HG03575 (cell line): ENCODE results near the gene USP37.

Source experiments
- ATAC-seq: cut with Tn5 transposase; IDR thresholded peaks from one replicate; pipeline ENCODE4 v1.9.1; 2021; ENCODE audit not compliant: unreplicated experiment, insufficient number of reproducible peaks, low FRiP score; ENCODE audit errors: extremely low read depth

USP37 gene

DNA sequence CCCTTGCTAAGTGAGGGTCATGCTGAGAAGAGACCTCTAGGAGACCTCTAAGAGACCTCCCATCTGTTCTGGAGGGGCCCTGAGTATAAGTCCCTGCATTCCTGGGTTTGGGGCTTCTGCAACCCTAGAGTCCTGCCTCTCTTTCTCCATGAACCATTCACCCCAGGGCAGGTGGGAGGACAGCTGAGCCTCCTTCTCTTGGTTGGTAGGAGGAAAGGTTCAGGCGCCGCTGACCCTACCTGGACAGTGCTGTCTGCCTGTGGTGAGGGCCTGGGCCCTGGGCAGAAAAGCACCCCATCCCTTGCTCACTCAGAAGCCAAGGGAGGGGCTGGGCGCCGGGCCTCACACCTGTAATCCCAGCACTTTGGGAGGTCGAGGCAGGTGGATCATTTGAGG is 149.8 kb downstream of the USP37 start:
- no peak for ATAC-seq

GRCh38 chr2:218407717-218408116 is 160.4 kb downstream of the USP37 start:
- ATAC-seq = no peak

DNA sequence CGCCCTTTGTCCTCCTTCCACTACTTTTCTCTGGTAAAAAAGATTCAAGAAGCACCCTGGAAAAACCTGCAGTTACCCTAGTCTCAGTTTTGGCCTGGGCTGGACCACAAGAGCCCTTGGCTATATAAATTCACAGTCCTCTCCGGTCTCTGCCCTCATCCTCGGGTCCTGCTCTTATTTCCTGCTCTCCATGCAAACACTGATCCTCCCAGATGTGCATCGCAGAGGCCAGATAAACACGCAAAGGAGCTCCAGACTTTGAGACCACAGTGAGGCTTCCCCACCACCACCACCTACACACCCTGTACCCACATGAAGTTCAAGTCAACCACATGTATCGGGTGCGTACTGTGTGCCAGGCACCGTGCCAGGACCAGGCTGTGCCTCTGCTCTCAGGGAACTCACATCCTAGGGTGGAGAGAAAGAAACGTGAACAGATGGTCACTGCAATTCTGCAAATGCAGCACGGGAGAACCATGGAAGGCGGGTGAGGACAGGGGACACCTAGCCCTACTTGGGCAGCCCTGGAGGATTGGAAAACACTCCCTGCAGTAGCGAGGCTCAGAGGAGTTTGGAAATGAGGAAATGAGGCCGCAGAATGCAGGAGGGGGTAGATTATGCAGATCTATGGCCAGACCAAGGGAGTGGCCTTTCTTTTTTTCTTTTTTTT is 161.1 kb downstream of the USP37 start:
- ATAC-seq = no peak

DNA sequence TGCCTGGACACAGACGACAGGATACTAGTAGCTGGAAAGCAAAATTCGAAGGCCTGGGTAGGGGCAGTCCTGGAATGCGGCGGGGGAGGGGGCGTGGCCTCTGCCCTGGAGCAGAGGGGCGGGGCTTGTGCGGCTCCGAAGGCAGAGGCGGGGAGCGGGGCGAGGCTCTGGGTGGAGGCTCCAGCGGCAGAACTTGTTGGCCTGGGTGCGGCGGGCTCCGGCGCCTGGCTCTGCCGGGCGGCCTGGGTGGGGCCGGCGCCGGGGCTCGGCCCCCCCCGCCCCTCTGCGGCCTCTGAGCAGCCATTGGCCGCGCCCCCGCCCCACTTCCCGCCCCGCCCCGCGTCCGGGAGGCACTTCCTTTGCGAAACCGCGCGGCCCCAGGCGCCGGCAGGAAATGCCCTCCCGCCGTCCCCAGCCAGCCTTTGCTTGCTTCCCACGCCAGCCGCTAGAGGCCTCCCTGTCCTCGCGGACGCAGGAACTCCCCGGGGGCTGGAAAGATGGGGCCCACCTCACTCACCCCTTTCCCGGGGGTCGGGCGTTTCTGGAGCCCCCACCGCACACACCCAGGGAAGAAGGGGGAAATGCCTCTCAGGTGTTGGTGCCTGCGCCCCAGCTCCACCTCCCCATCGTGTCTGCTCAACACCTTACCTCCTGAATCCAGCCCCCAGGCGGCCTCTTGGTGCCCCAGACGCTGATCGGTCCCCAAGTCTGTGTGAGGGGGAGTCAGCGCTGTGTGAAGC is 161.8 kb downstream of the USP37 start:
- ATAC-seq = peak; percentile 40

DNA sequence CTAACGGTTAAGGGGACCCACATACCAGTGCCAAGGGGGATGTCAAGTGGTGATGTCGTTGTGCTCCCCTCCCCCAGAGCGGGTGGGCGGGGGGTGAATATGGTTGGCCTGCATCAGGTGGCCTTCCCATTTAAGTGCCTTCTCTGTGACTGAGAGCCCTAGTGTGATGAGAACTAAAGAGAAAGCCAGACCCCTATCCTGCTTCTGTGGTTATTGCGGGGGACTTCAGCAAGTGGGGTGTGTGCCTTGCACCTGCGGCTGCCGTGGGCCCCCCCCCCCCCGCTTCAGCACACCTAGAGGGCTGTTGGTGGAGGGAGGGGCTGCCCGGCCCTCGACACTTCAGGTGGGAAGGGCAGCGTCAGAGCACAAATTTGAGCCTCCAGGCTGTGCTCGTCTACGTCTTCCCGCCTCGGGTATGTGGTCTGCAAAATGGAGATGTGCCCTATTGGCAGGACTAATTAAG is 162.4 kb downstream of the USP37 start:
- ATAC-seq = no peak

DNA sequence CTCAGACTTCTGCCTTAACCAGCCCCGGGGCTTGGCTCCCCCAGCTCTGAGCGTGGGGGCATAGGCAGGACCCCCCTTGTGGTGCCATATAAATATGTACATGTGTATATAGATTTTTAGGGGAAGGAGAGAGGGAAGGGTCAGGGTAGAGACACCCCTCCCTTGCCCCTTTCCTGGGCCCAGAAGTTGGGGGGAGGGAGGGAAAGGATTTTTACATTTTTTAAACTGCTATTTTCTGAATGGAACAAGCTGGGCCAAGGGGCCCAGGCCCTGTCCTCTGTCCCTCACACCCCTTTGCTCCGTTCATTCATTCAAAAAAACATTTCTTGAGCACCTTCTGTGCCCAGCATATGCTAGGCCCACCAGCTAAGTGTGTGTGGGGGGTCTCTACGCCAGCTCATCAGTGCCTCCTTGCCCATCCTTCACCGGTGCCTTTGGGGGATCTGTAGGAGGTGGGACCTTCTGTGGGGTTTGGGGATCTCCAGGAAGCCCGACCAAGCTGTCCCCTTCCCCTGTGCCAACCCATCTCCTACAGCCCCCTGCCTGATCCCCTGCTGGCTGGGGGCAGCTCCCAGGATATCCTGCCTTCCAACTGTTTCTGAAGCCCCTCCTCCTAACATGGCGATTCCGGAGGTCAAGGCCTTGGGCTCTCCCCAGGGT is 162.9 kb downstream of the USP37 start:
- no peak for ATAC-seq

GRCh38 chr2:218404351-218405085 is 163.6 kb downstream of the USP37 start:
- ATAC-seq = no peak

DNA sequence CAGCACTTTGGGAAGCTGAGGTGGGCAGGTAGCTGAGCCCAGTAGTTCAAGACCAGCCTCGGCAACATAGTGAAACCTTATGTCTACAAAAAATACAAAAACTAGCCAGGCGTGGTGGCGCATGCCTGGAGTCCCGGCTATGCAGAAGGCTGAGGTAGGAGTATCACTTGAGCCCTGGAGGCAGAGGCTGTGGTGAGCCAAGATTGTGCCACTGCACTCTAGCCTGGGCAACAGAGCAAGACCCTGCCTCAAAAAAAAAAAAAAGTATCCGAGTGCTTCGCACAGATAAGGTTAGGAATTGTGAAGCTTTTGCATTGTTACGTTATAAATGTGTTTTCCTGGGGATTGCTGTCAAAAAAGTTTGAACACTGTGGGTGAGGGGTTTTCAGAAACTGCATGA is 164.3 kb downstream of the USP37 start:
- ATAC-seq = no peak

DNA sequence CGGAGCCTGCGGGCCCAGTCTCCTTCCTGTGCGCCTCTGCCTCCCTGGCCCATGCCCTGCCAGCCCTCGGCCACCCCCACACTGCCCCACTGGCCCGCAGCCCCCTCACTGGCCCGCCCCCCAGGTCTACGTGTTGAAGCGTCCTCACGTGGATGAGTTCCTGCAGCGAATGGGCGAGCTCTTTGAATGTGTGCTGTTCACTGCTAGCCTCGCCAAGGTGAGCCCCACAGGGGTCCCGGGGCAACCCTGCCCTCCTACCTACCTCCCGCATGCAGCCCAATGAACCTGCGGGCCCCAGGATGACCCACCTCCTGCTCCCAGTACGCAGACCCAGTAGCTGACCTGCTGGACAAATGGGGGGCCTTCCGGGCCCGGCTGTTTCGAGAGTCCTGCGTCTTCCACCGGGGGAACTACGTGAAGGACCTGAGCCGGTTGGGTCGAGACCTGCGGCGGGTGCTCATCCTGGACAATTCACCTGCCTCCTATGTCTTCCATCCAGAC is 165.2 kb downstream of the USP37 start:
- no peak for ATAC-seq

DNA sequence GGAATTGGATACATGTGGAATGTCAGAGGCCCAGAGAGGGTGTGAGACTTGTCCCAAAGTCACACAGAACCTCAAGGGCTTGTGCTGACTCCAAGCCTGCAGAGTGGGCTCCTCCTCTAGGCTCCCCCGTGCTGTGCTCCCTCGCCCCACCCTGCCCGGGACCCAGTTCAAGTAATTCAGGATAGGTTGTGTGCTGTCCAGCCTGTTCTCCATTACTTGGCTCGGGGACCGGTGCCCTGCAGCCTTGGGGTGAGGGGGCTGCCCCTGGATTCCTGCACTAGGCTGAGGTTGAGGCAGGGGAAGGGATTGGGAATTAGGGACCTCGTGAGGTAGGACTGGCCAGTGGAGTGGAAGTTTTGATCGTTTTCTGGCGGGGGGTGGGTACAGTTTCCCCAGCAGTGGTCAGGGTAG is 165.7 kb downstream of the USP37 start:
- no peak for ATAC-seq

DNA sequence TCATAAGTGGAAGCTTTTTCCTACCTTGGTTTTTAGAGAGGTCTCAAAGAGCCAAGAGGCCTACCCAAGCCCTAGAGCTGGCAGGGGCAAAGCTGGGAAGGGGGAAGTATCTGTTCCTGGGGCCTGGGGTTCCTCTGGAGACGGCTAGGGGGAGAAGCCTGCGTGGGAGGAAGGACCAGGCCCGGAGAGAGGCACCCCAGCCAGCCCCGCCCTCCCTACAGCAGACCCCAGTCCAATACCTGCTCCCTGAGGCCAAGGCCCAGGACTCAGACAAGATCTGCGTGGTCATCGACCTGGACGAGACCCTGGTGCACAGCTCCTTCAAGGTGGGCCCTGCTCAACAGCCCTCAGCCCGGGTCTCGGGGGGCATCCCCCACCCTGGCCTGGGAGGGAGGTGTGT is 166.3 kb downstream of the USP37 start:
- ATAC-seq = no peak

DNA sequence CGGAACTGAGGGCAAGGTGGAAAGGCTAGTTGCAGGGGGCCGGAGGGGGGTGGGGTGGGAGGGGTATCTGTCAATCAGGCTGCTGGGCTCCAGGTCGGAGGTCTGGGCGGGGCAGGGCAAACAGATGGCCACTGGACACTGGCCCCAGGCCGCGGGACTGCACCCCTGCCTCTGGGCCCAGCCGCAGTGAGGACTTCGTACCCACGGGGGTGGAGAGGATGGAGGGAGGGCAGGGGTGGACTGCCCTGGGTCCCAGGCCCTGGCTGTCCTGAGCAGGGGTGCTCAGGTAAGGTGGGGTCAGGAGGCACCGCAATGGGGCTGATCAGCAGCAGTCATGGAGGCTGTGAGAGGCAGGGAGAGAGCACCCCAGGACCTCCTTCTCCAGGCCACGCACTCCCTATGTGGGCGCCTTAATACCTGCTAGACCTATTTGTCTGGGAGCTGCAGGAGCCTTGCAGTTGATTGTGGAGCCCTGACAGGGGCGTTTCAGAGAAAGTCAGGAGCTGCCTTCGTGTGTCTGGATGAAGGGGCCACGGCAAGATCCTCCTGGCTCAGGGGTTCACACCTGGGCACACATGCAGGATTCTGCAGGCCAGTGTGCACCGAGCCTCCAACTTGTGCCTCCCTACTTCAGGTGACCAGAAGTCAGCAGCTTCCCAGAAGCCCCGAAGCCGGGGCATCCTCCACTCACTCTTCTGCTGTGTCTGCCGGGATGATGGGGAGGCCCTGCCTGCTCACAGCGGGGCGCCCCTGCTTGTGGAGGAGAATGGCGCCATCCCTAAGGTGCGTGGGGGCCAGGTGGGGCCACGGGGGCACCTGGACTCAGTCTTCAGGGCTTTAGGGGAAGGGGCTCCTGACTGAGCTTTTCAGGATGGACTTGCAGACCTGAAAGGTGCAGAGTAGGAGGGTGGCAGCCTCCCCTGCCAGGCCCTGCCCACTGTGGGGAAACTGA is 166.9 kb downstream of the USP37 start:
- ATAC-seq = no peak
